Left colon (tissue), 2 donors: ENCODE data around the gene ENDOD1. TPM values are rescaled to one million over a fixed set of nuclear protein-coding genes. Genes with fewer than 3 reads are reported as not detected.
"Not testable (repeated sequence)": the region's sequence is repeated elsewhere in the genome, so short reads cannot be mapped to it uniquely, and the experiment has no call there.

Experiments used
- ATAC-seq: fragments of 200-7000 bp; cut with Tn5 transposase; one replicate; pipeline ENCODE4 v1.9.1; 2020; ENCODE audit warnings: mild to moderate bottlenecking, moderate library complexity
- DNase-seq, 2 donors: peaks; one replicate each; pipeline ENCODE4 v3.0.0-alpha.2; 2020
- intact Hi-C, 2 donors: fragments of 100-400 bp; cut with DNase I in 1 of 2; cut with micrococcal nuclease in 1 of 2; formaldehyde crosslinking; loops; one replicate each; pipeline versions ENCODE4 v1.11.2 to v1.14.0; 2022; cut with DNase I, micrococcal nuclease
- total RNA-seq, 2 donors: library from RNA; stranded (reverse); fragmentation: NEBNext Ultra II Directional; extraction: Animal tissue kit (Norgen Biotek cat#: 25700); gene quantifications; one replicate each; pipeline ENCODE4 v1.2.1, GENCODE V29; 2021
- donor health status: DM: no; HTN: no; CAD: no.
- donor health status: DM: yes; HTN: yes; CAD: no.

The ENDOD1 gene
- total RNA-seq, 2 donors from 2014 or later = 98.9 to 108 TPM

GRCh38 chr11:95128602-95129001 is 39.0 kb downstream of the ENDOD1 start:
- ATAC-seq = no peak
- no peak for DNase-seq
- intact Hi-C loops = no loop called here

DNA sequence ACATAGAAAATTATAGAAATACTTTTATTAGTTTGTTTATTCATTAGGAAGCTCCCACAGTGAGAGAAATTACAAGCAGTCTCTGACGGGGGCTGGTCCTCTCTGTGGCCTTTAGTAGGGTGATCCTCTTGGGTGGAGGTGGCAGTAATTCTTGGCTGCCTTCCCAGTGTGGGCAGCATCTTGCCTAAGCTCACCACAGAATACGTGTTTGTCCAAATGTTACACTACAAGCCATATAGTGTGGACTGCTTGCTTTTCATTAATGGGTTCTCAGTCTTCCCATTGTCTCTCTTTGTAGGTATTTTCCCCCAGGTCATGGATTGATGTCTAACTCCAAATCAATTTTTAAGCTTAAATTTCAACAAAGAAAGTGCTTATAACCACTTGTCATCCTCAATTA is 43.3 kb downstream of the ENDOD1 start:
- DNase-seq (peak in 1 of 2 donors; percentile 52), ATAC-seq (peak; percentile 98)
- intact Hi-C loops = no loop called here

- ATAC-seq (no peak), DNase-seq (no peak)
- intact Hi-C loops = no loop called here
These were observed 44.8 kb downstream of the ENDOD1 start for GRCh38 chr11:95134491-95134890.

GRCh38 chr11:95135155-95135554 is 45.5 kb downstream of the ENDOD1 start:
- no peak for ATAC-seq
- intact Hi-C loops = no loop called here
- DNase-seq = no peak

DNA sequence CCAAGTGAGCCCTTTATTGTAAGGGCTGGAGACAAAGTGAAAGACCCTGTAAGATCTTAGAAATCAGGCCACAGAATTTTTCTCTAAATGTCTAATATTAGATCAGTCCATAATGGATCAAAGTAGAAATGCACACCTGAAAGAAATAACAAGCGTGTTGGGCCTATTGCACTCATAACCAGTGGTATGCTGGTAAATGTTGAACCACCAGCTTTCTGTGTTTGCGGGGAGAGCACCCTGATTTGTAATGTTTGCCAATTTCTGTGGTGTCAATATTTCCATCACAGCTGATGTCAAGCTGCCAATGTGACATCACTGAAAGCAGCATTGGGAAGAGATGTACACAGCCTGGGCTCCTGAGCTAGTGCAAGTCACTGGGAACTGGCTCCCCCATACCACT is 46.2 kb downstream of the ENDOD1 start:
- intact Hi-C loops = no loop called here
- no peak for ATAC-seq
- no peak for DNase-seq

- intact Hi-C loops, ATAC-seq, DNase-seq: not testable (repeated sequence)
These were observed 47.1 kb downstream of the ENDOD1 start for GRCh38 chr11:95136747-95137146.

GRCh38 chr11:95137299-95137698 is 47.7 kb downstream of the ENDOD1 start:
- intact Hi-C loops = no loop called here
- DNase-seq = no peak
- no peak for ATAC-seq

DNA sequence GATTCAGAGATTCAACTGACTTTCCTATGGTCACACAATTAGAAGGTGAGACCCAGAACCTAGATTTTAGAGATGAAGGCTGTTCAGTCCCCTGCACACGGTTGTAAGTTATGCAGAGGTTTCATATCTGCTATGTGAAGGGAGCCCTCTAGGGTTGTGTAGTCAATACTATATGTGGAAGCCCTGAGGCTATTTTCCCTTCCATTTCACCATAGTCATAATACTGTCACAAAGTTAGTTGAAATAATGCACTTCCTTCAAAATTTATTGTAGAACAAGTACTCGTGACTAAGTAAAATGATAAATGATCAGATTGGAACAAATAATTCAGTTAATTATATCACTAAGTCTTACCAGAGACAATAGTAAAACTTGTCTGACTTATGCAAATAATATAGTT is 48.8 kb downstream of the ENDOD1 start:
- intact Hi-C loops = no loop called here
- DNase-seq (no peak), ATAC-seq (peak; percentile 85)

DNA sequence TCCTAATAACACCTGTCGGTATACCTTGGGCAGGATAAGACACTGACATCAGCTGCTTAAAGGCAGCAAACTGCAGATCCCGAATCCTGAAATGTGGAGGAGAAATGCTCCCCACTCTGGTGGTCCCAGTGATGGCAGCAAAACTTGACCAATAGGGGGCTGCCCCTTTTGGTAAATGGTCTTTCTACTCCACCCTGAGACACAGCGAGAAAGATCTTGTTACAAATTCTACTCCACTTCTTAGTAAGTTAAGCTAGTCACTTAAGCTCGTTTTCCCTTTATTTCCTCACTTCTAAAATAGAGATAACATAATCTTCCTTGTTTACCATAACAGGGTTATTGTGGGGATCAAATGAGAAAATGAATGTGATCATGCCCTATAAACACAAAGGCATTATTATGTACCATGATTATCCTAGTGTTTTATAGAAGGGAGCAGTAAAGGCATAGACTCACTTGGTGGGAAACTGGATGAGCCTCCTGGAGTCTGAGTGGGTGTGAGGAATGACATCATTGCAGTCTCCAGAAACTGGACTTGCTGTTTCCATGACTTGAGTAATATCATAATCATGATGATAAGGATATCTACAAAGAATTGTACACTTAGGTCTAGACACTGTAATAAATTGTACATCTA is 50.9 kb downstream of the ENDOD1 start:
- no peak for DNase-seq
- intact Hi-C loops = loop anchor here in 1 of 2 donors (5.0 to 10.0 kb wide), 2 partner anchors 68 to 166 kb away; partner anchors contain the start of genes CWC15 and KDM4D
- peak; percentile 72 for ATAC-seq

GRCh38 chr11:95142431-95142830 is 52.8 kb downstream of the ENDOD1 start:
- intact Hi-C loops = loop anchor here in 1 of 2 donors (5.0 to 10.0 kb wide), 2 partner anchors 70 to 168 kb away; partner anchors contain the start of genes CWC15 and KDM4D
- ATAC-seq = no peak
- no peak for DNase-seq

- intact Hi-C loops = loop anchor here in 1 of 2 donors (5.0 to 10.0 kb wide), 2 partner anchors 71 to 168 kb away; partner anchors contain the start of genes CWC15 and KDM4D
These were observed 53.5 kb downstream of the ENDOD1 start for GRCh38 chr11:95143106-95143681.

GRCh38 chr11:95144313-95145235 is 54.9 kb downstream of the ENDOD1 start:
- ATAC-seq (no peak), DNase-seq (no peak)
- intact Hi-C loops = loop anchor here in 1 of 2 donors (5.0 to 10.0 kb wide), 2 partner anchors 72 to 170 kb away; partner anchors contain the start of genes CWC15 and KDM4D

More at GRCh38 chr11:95143106-95143681, 53.5 kb downstream of the ENDOD1 start:
- ATAC-seq (no peak), DNase-seq (no peak)

GRCh38 chr11:95145430-95146060 is 55.9 kb downstream of the ENDOD1 start:
- intact Hi-C loops = loop anchor here in 1 of 2 donors (10.0 kb wide), 1 partner anchor 171 kb away; the partner anchor contains the start of genes CWC15 and KDM4D
- no peak for DNase-seq
- no peak for ATAC-seq

DNA sequence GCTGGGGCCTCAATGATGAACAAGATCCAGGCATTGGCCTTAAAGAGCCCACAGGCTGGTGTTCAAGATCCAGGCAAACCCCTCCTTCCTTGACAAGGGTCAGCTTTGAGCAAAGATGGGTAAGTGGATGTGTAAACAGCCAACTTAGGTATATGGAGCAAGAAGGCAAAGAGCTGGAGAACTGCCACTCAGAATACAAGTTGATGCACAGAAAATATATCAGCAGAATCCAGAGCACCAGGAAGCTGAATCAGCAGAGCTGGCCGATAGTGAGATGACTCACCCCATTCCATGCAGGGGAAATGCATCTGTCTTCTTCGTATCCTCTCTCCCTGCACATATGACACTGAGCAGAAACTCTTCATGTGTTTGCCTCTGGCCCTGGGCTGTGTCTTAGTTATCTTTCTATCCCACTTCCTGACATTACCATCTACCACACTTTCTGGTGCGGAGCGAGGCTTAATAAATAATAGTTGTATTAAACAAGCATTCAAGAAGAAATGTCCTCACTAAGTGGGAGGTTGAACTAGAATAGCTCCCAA is 57.8 kb downstream of the ENDOD1 start:
- DNase-seq (no peak), ATAC-seq (no peak)
- intact Hi-C loops = loop anchor here in 1 of 2 donors (10.0 kb wide), 1 partner anchor 173 kb away; the partner anchor contains the start of genes CWC15 and KDM4D

DNA sequence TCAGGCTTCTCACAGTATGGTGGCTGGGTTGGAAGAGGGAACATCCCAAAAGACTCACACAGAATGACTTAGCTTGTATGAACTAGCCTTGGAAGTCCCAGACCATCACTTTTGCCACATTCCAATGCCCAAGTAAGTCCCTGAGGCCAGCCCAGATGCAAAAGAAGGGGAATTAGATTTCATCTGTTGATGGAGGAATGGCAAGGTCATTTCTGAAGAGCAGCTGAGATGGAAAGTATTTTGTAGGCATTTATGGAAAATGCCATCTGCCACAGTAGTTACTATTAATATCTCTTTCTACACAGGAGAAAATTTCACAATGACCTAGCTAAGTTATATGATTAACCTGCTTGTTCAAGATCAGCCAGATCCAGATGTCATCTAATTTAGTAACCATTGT is 58.8 kb downstream of the ENDOD1 start:
- no peak for ATAC-seq
- DNase-seq = no peak
- intact Hi-C loops = loop anchor here in 1 of 2 donors (10.0 kb wide), 1 partner anchor 174 kb away; the partner anchor contains the start of genes CWC15 and KDM4D

DNA sequence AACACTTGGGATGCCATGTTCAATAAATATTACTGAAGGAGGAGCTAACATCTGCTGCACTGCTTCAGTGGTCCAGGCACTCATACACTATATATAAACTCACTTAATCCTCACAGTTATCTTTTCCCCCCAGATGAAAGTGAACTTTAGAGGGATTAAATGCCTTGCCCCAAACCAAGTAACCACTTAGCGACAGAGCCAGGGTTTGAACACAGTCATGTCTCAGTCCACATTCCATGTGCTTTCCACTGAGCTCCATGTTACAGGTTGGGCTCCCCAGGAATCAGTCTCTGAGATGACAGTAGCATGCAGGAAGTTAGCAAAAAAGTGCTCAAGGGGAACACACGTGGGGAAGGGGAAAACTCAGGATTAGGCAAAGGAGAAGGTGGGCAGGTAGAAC is 59.3 kb downstream of the ENDOD1 start:
- intact Hi-C loops = loop anchor here in 1 of 2 donors (10.0 kb wide), 1 partner anchor 174 kb away; the partner anchor contains the start of genes CWC15 and KDM4D
- no peak for ATAC-seq
- no peak for DNase-seq

GRCh38 chr11:95149651-95150364 is 60.2 kb downstream of the ENDOD1 start:
- intact Hi-C loops = loop anchor here (5.0 to 10.0 kb wide), 5 partner anchors 83 to 615 kb away; partner anchors contain the start of genes CWC15 (in 1 of the 2), KDM4D (in 1 of the 2) and SRSF8 (in 1 of the 2)
- DNase-seq (peak; percentile 30 to 63), ATAC-seq (peak; percentile 24)
